Activated CD8-positive, alpha-beta memory T cell treated with anti-CD3 and anti-CD28 coated beads, Interleukin-2, amount 10 ng/mL, durations not matched to agents 7 days and 5 days (primary cell): ENCODE results near the gene DUSP16. TPM values are rescaled to one million over a fixed set of nuclear protein-coding genes. Genes with fewer than 3 reads are reported as not detected.

Source experiments
- ATAC-seq: fragments of 150-1000 bp; cut with Tn5 transposase; one replicate; pipeline ENCODE4 v1.10.0; 2021; ENCODE audit warnings: moderate library complexity
- CTCF ChIA-PET: fragments of 350-600 bp; sonication (Branson Sonifier 250); formaldehyde crosslinking; loops from one replicate; lab custom pipeline; 2021; ENCODE audit warnings: antibody characterized with exemption; lab: Charles Lee
- DNase-seq: peaks from one replicate; pipeline ENCODE4 v3.0.0-alpha.2; 2020
- H3K27ac Mint-ChIP-seq: one replicate; pipeline ENCODE4 v1.8.0; 2021; ENCODE audit warnings: mild to moderate bottlenecking, mixed read lengths
- H3K27me3 Mint-ChIP-seq: one replicate; pipeline ENCODE4 v1.8.0; 2021; ENCODE audit warnings: mixed read lengths
- H3K36me3 Mint-ChIP-seq: one replicate; pipeline ENCODE4 v1.8.0; 2021; ENCODE audit warnings: mild to moderate bottlenecking, mixed read lengths
- H3K4me1 Mint-ChIP-seq: one replicate; pipeline ENCODE4 v1.8.0; 2021; ENCODE audit warnings: mixed read lengths
- H3K4me3 Mint-ChIP-seq: one replicate; pipeline ENCODE4 v1.8.0; 2021; ENCODE audit warnings: mild to moderate bottlenecking, moderate library complexity, mixed read lengths
- H3K9me3 Mint-ChIP-seq: one replicate; pipeline ENCODE4 v1.8.0; 2022; ENCODE audit warnings: low read depth, mixed read lengths
- total RNA-seq, 2 experiments: library from RNA; stranded (reverse); gene quantifications; one replicate each; pipeline ENCODE4 v1.2.3, GENCODE V29; 2021

Gene DUSP16
- total RNA-seq, 2 experiments from 2014 or later: 43.0 to 69.0 TPM

- Mint-ChIP-seq H3K9me3 (no peaks in the 10 kb centered on the region), H3K27ac (peak overlapping the region; percentile 31), H3K4me1 (peaks cover 38% of the 10 kb centered on the region), H3K4me3 (no peak overlapping the region), H3K36me3 (peaks cover 44% of the 10 kb centered on the region), H3K27me3 (no peaks in the 10 kb centered on the region)
- DNase-seq (no peak), ATAC-seq (no peak)
- CTCF ChIA-PET: interaction anchor here (1.0 kb wide), 1 partner anchor 9 kb away, joined by 3 read pairs; no protein-coding TSS in a partner anchor
Measured at GRCh38 chr12:12488296-12488695, 74.4 kb downstream of the DUSP16 start.

GRCh38 chr12:12487490-12487889, 75.2 kb downstream of the DUSP16 start:
- Mint-ChIP-seq H3K9me3 (no peaks in the 10 kb centered on the region), H3K36me3 (peaks cover 49% of the 10 kb centered on the region), H3K4me1 (peaks cover 44% of the 10 kb centered on the region), H3K4me3 (no peak overlapping the region), H3K27ac (peak overlapping the region; percentile 58), H3K27me3 (no peaks in the 10 kb centered on the region)
- no peak for ATAC-seq
- DNase-seq: no peak
- CTCF ChIA-PET: interaction anchor here (0.9 to 2.3 kb wide), 3 partner anchors 13 to 117 kb away, joined by 3 to 9 read pairs (median 5); no protein-coding TSS in a partner anchor

DNA sequence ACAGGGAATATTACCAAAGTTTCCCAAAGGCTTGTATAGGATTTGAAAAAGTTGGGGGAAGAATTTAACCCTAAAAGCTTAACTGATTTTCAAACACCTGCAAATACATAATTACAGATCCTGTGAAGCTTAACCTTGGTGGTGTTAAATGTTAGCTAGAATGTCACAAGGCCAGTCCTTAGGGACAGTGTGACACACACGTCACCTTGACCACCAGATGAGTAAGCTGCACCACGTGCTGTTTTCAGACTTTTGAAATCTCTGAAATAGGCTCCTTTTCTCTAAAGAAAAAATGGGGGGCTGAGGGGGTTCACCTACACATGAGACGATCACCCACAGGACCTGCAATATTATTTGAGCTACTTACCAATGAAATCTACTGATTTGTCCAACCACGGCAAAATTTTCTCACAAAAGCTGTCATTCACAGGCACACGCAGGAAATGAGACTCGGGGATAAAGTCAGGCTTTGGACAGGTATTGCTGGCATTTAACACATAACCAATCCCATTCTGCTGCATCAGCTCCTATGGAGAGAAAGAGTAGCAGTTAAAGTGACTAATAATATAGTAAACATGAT, 75.9 kb downstream of the DUSP16 start:
- no peaks in the 10 kb centered on the region for H3K27me3 Mint-ChIP-seq
- DNase-seq (peak; percentile 52), ATAC-seq (peak; percentile 40)
- H3K4me1 Mint-ChIP-seq: peaks cover 50% of the 10 kb centered on the region
- H3K36me3 Mint-ChIP-seq: peaks cover 53% of the 10 kb centered on the region
- no peaks in the 10 kb centered on the region for H3K9me3 Mint-ChIP-seq
- peak overlapping the region; percentile 69 for H3K27ac Mint-ChIP-seq
- H3K4me3 Mint-ChIP-seq: no peak overlapping the region
- CTCF ChIA-PET: interaction anchor here (1.0 to 2.3 kb wide), 7 partner anchors 11 to 250 kb away, joined by 3 to 9 read pairs (median 4); partner anchors contain the start of gene BORCS5

DNA sequence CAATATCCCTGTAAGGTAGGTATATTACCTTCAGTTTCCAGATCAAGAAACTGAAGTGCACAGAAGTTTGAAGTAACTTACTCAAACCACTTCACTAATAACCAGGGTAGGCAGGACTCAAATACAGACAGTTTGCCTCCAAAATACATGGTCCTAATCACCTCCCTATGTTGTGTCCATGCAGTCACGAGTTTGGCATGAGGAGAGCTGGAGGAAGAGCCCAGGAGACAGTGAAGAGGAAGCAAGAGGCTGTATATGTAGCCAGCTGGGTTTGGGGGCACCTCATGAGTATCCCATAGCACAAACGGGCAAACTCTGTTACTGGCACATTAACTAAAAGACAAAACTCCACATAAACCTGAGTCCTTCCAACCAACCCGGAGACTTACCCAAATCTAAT, 79.2 kb downstream of the DUSP16 start:
- H3K27ac Mint-ChIP-seq: peak overlapping the region; percentile 99

GRCh38 chr12:12482959-12483358, 79.7 kb downstream of the DUSP16 start:
- Mint-ChIP-seq H3K4me1 (peaks cover 74% of the 10 kb centered on the region), H3K4me3 (peak overlapping the region; percentile 79), H3K36me3 (peaks cover 69% of the 10 kb centered on the region), H3K27me3 (no peaks in the 10 kb centered on the region), H3K27ac (peak overlapping the region; percentile 99), H3K9me3 (no peaks in the 10 kb centered on the region)
- CTCF ChIA-PET: interaction anchor here (1.5 to 2.7 kb wide), 5 partner anchors 8 to 117 kb away, joined by 4 to 16 read pairs (median 6); no protein-coding TSS in a partner anchor
- DNase-seq: no peak
- ATAC-seq: no peak

More for the DNA sequence above, 79.2 kb downstream of the DUSP16 start:
- Mint-ChIP-seq H3K9me3 (no peaks in the 10 kb centered on the region), H3K4me3 (peak overlapping the region; percentile 79), H3K4me1 (peaks cover 77% of the 10 kb centered on the region), H3K36me3 (peaks cover 71% of the 10 kb centered on the region), H3K27me3 (no peaks in the 10 kb centered on the region)
- CTCF ChIA-PET: interaction anchor here (1.5 to 2.7 kb wide), 4 partner anchors 9 to 106 kb away, joined by 4 to 16 read pairs (median 6); no protein-coding TSS in a partner anchor
- no peak for DNase-seq
- ATAC-seq: no peak

DNA sequence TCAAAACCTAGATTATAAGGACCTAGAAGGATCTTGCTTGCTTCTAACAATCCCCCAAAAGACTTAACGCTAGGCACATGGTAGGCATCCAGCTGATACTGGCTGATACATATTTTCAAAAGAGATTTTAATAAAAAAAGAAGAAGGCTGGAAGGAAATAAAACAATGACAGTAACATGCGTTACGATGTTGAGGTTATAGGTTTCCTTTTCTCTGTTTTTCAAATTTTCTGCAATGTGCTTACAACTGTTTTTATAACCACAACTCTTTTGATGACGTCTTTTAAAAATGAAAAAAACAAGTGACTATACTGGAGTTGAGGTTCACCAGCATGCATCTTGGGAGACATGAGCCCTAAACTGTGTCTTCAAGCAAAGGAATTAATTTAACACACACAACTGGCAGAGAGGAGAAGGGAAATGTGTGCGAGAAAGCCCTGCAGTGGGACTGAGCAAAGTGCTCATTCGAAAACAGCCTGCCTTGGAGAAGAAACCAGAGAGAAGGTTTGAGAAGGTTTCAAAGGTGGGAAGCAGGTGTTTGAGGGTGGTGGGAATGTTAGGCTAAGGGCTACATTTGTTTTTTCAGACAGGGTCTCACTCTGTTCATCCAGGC, 80.4 kb downstream of the DUSP16 start:
- peaks cover 70% of the 10 kb centered on the region for H3K36me3 Mint-ChIP-seq
- peak overlapping the region; percentile 79 for H3K4me3 Mint-ChIP-seq
- DNase-seq (peak; percentile 57), ATAC-seq (peak; percentile 63)
- no peaks in the 10 kb centered on the region for H3K9me3 Mint-ChIP-seq
- peak overlapping the region; percentile 99 for H3K27ac Mint-ChIP-seq
- peaks cover 74% of the 10 kb centered on the region for H3K4me1 Mint-ChIP-seq
- H3K27me3 Mint-ChIP-seq: no peaks in the 10 kb centered on the region
- CTCF ChIA-PET: interaction anchor here (1.0 to 2.7 kb wide), 9 partner anchors 8 to 116 kb away, joined by 3 to 16 read pairs (median 6); no protein-coding TSS in a partner anchor

GRCh38 chr12:12481631-12482030, 81.0 kb downstream of the DUSP16 start:
- Mint-ChIP-seq H3K4me1 (peaks cover 73% of the 10 kb centered on the region), H3K27me3 (no peaks in the 10 kb centered on the region), H3K27ac (peak overlapping the region; percentile 99), H3K9me3 (no peaks in the 10 kb centered on the region), H3K4me3 (peak overlapping the region; percentile 55), H3K36me3 (peaks cover 76% of the 10 kb centered on the region)
- peak; percentile 53 for DNase-seq
- CTCF ChIA-PET: interaction anchor here (1.0 to 2.7 kb wide), 8 partner anchors 22 to 125 kb away, joined by 3 to 16 read pairs (median 5); partner anchors contain the start of gene BORCS5
- peak; percentile 64 for ATAC-seq

DNA sequence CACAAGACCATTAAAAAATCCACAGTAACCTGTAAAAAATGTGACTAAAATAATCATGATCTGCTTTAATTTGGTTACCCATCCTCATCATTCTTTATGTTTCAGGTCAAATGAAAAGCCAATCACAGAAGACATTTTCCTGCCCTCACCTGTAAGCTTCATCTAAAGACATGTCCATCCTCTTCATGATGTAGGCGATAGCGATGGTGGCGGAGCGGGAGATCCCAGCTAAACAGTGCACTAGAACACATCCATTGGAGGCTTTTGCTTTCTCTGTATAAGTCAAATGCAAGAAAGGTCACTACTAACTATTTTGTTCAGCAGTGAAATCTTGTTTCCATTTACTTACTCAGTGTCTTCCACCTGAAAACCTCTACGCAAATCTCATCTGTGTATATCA, 82.6 kb downstream of the DUSP16 start:
- peaks cover 68% of the 10 kb centered on the region for H3K36me3 Mint-ChIP-seq
- CTCF ChIA-PET: interaction anchor here (1.9 kb wide), 1 partner anchor 14 kb away, joined by 4 read pairs; no protein-coding TSS in a partner anchor
- peaks cover 79% of the 10 kb centered on the region for H3K4me1 Mint-ChIP-seq

GRCh38 chr12:12477532-12477890, 85.2 kb downstream of the DUSP16 start:
- peak overlapping the region; percentile 57 for H3K27ac Mint-ChIP-seq
- CTCF ChIA-PET: interaction anchor here (0.9 to 5.5 kb wide), 7 partner anchors 10 to 259 kb away, joined by 3 to 65 read pairs (median 4); partner anchors contain the start of gene DUSP16
- no peaks in the 10 kb centered on the region for H3K27me3 Mint-ChIP-seq
- peaks cover 82% of the 10 kb centered on the region for H3K4me1 Mint-ChIP-seq
- ATAC-seq: no peak
- no peaks in the 10 kb centered on the region for H3K9me3 Mint-ChIP-seq
- H3K4me3 Mint-ChIP-seq: no peak overlapping the region
- DNase-seq: no peak
- H3K36me3 Mint-ChIP-seq: peaks cover 63% of the 10 kb centered on the region

More for the DNA sequence above, 82.6 kb downstream of the DUSP16 start:
- ATAC-seq (no peak), DNase-seq (no peak)
- H3K27ac Mint-ChIP-seq: peak overlapping the region; percentile 75
- H3K9me3 Mint-ChIP-seq: no peaks in the 10 kb centered on the region
- no peak overlapping the region for H3K4me3 Mint-ChIP-seq
- H3K27me3 Mint-ChIP-seq: no peaks in the 10 kb centered on the region

GRCh38 chr12:12476857-12477531, 85.7 kb downstream of the DUSP16 start:
- no peak for DNase-seq
- no peak for ATAC-seq
- Mint-ChIP-seq H3K9me3 (no peaks in the 10 kb centered on the region), H3K36me3 (peaks cover 61% of the 10 kb centered on the region), H3K4me3 (no peak overlapping the region), H3K4me1 (peaks cover 78% of the 10 kb centered on the region), H3K27me3 (no peaks in the 10 kb centered on the region), H3K27ac (peak overlapping the region; percentile 57)
- CTCF ChIA-PET: interaction anchor here (0.6 to 5.5 kb wide), 12 partner anchors 9 to 259 kb away, joined by 3 to 65 read pairs (median 4); partner anchors contain the start of gene DUSP16

- peaks cover 68% of the 10 kb centered on the region for H3K36me3 Mint-ChIP-seq
- peak overlapping the region; percentile 99 for H3K27ac Mint-ChIP-seq
- DNase-seq (peak; percentile 89), ATAC-seq (peak; percentile 86)
- CTCF ChIA-PET: interaction anchor here (0.6 to 5.5 kb wide), 22 partner anchors 8 to 118 kb away, joined by 3 to 65 read pairs (median 6); partner anchors contain the start of genes BORCS5 and DUSP16
- peak overlapping the region; percentile 65 for H3K4me3 Mint-ChIP-seq
- H3K9me3 Mint-ChIP-seq: no peaks in the 10 kb centered on the region
- no peaks in the 10 kb centered on the region for H3K27me3 Mint-ChIP-seq
- peaks cover 83% of the 10 kb centered on the region for H3K4me1 Mint-ChIP-seq
Measured at GRCh38 chr12:12474931-12475795, 87.5 kb downstream of the DUSP16 start.

GRCh38 chr12:12474471-12474928, 88.2 kb downstream of the DUSP16 start:
- peak overlapping the region; percentile 99 for H3K27ac Mint-ChIP-seq
- H3K9me3 Mint-ChIP-seq: no peaks in the 10 kb centered on the region
- DNase-seq (peak; percentile 83), ATAC-seq (peak; percentile 58)
- CTCF ChIA-PET: interaction anchor here (0.8 to 5.5 kb wide), 16 partner anchors 9 to 118 kb away, joined by 3 to 65 read pairs (median 10); partner anchors contain the start of genes BORCS5 and DUSP16
- H3K27me3 Mint-ChIP-seq: no peaks in the 10 kb centered on the region
- H3K4me1 Mint-ChIP-seq: peaks cover 81% of the 10 kb centered on the region
- peaks cover 67% of the 10 kb centered on the region for H3K36me3 Mint-ChIP-seq
- H3K4me3 Mint-ChIP-seq: peak overlapping the region; percentile 65
